CD4-positive, alpha-beta T cell (primary cell): ENCODE measurements around the gene MUC13. TPM values are rescaled to one million over a fixed set of nuclear protein-coding genes. Genes with fewer than 3 reads are reported as not detected.

Experiments used
- ATAC-seq: fragments of 200-7000 bp; cut with Tn5 transposase; one replicate; pipeline ENCODE4 v1.10.0; 2022; ENCODE audit warnings: mild to moderate bottlenecking; ENCODE audit not compliant: poor library complexity
- CTCF ChIA-PET: fragments of 350-600 bp; sonication (Branson Sonifier 250); formaldehyde crosslinking; loops from one replicate; lab custom pipeline; 2021; ENCODE audit warnings: antibody characterized with exemption, inconsistent platforms; lab: Charles Lee
- POLR2A ChIA-PET: fragments of 350-600 bp; sonication (Branson Sonifier 250); formaldehyde crosslinking; loops from one replicate; lab custom pipeline; 2021; ENCODE audit warnings: antibody characterized with exemption, inconsistent platforms; lab: Charles Lee
- DNase-seq, 14 experiments: peaks; one replicate each; pipeline ENCODE4 v3.0.0-alpha.2; 2013 to 2020; ENCODE audit warnings: mixed read lengths in 2 of 14
- H3K27ac ChIP-seq, 2 donors: one replicate each; pipeline versions ENCODE4 v1.5.1 to v1.7.0; 2013; ENCODE audit warnings: low read length in 2 of 2, low read depth in 1 of 2, mild to moderate bottlenecking in 1 of 2
- H3K27me3 ChIP-seq, 2 experiments: 1 replicate in 1 of 2; 2 replicates in 1 of 2; pipeline versions ENCODE4 v1.6.1 to v1.7.0; 2013; ENCODE audit warnings: low read length in 2 of 2, control low read depth in 1 of 2, mild to moderate bottlenecking in 1 of 2, moderate library complexity in 1 of 2; ENCODE audit not compliant: insufficient read depth in 2 of 2, control insufficient read depth in 1 of 2
- H3K36me3 ChIP-seq: one replicate; pipeline ENCODE4 v1.6.1; 2013; ENCODE audit warnings: low read length, control low read depth; ENCODE audit not compliant: insufficient read depth
- H3K4me1 ChIP-seq: one replicate; pipeline ENCODE4 v1.6.1; 2013; ENCODE audit warnings: low read length, control low read depth; ENCODE audit not compliant: insufficient read depth
- H3K4me3 ChIP-seq: one replicate; pipeline ENCODE4 v1.5.1; 2013; ENCODE audit warnings: mild to moderate bottlenecking, low read length, moderate library complexity
- H3K9me3 ChIP-seq, 2 experiments: 1 replicate in 1 of 2; 2 replicates in 1 of 2; pipeline versions ENCODE4 v1.6.1 to v1.7.0; 2013; ENCODE audit warnings: low read length in 2 of 2, mild to moderate bottlenecking in 2 of 2, control low read depth in 1 of 2, moderate library complexity in 1 of 2; ENCODE audit not compliant: control insufficient read depth in 1 of 2, insufficient read depth in 1 of 2
- H3K27ac Mint-ChIP-seq: one replicate; pipeline ENCODE4 v1.8.0; 2020; ENCODE audit warnings: mixed read lengths
- H3K27me3 Mint-ChIP-seq: one replicate; pipeline ENCODE4 v1.8.0; 2021; ENCODE audit warnings: mixed read lengths
- H3K36me3 Mint-ChIP-seq: one replicate; pipeline ENCODE4 v1.8.0; 2021; ENCODE audit warnings: low read depth, mixed read lengths
- H3K4me1 Mint-ChIP-seq: one replicate; pipeline ENCODE4 v1.8.0; 2021; ENCODE audit warnings: low read depth, mixed read lengths
- H3K4me3 Mint-ChIP-seq: one replicate; pipeline ENCODE4 v1.8.0; 2020; ENCODE audit warnings: mild to moderate bottlenecking, mixed read lengths
- H3K9me3 Mint-ChIP-seq: one replicate; pipeline ENCODE4 v1.8.0; 2020; ENCODE audit warnings: mixed read lengths
- intact Hi-C, 2 experiments: fragments of 100-400 bp; cut with DNase I in 1 of 2; cut with micrococcal nuclease in 1 of 2; formaldehyde crosslinking; loops; one replicate each; pipeline versions ENCODE4 v1.15.1 to v1.9.0; 2023 to 2025; cut with DNase I, micrococcal nuclease
- total RNA-seq, 174 experiments: library from RNA in 2 of 174; stranded (reverse) in 2 of 174; gene quantifications; one replicate each; pipeline ENCODE4 v1.2.3 and lab custom pipeline; 2021 to 2026
- TF ChIP-seq, protein P1 (sequence below): fragments of 200-600 bp; IDR thresholded peaks from one replicate; pipeline ENCODE4 v1.8.0; 2022; ENCODE audit warnings: antibody characterized with exemption, mild to moderate bottlenecking

MUC13 gene
- total RNA-seq, 2 experiments from 2014 or later: 0.47 TPM; not detected in 1

DNA sequence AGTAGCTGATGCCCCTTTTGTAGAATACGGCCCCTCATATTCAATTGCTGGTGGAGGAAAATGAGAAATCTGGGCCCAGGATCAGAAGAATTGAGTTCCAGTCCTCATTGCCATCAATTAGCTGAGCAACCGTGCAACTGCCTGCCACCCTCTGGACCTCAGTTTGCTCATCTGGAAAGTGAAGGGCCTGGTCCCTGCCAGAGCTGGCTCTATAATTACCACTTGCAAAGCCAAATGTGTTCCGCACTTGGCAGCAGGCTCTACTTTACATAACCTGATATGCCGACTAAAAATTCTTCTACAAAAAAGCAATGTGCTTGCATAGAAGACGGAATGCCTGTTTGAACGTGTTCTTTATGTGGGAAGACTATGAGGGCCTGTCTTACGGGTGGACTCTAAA lies 38.8 kb downstream of the MUC13 start:
- Histone ChIP-seq H3K9me3 (no peaks in the 10 kb centered on the region), H3K27ac (no peak overlapping the region), H3K4me3 (no peak overlapping the region), H3K4me1 (no peaks in the 10 kb centered on the region), H3K27me3 (peaks cover 1 to 3% of the 10 kb centered on the region in 2 experiments), H3K36me3 (no peaks in the 10 kb centered on the region)
- no peak overlapping the region for H3K27ac Mint-ChIP-seq
- no peaks in the 10 kb centered on the region for H3K36me3 Mint-ChIP-seq
- H3K4me3 Mint-ChIP-seq: no peak overlapping the region
- ATAC-seq (no peak), DNase-seq (no peak)
- H3K27me3 Mint-ChIP-seq: peaks cover 5% of the 10 kb centered on the region
- intact Hi-C loops: no loop called here
- H3K9me3 Mint-ChIP-seq: no peaks in the 10 kb centered on the region
- TF ChIP-seq, protein P1, sequence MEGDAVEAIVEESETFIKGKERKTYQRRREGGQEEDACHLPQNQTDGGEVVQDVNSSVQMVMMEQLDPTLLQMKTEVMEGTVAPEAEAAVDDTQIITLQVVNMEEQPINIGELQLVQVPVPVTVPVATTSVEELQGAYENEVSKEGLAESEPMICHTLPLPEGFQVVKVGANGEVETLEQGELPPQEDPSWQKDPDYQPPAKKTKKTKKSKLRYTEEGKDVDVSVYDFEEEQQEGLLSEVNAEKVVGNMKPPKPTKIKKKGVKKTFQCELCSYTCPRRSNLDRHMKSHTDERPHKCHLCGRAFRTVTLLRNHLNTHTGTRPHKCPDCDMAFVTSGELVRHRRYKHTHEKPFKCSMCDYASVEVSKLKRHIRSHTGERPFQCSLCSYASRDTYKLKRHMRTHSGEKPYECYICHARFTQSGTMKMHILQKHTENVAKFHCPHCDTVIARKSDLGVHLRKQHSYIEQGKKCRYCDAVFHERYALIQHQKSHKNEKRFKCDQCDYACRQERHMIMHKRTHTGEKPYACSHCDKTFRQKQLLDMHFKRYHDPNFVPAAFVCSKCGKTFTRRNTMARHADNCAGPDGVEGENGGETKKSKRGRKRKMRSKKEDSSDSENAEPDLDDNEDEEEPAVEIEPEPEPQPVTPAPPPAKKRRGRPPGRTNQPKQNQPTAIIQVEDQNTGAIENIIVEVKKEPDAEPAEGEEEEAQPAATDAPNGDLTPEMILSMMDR: no peak
- peaks cover 3% of the 10 kb centered on the region for H3K4me1 Mint-ChIP-seq
- POLR2A ChIA-PET: no interaction called here
- CTCF ChIA-PET: no interaction called here

DNA sequence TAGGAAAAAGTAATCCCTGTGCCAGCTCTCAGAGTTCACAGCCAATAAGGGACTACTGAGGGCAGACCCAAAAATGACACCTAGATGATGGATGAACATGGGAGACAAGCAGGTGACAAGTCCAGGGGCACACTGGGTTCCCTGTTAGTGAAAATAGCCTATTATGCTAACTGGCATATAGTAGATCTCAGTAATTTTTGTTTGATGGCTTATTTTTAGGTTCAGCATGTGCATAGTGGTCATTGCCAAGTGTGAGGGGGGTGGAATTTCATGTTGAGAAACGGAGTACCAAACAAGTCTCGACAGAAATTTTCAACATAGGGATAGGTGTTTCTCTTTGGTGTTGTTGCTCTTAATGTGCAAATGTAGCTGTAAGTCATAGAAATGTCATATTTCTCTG lies 41.0 kb downstream of the MUC13 start:
- Histone ChIP-seq H3K27me3 (peaks cover 3 to 11% of the 10 kb centered on the region in 2 experiments), H3K27ac (no peak overlapping the region), H3K4me1 (no peaks in the 10 kb centered on the region), H3K4me3 (no peak overlapping the region), H3K36me3 (no peaks in the 10 kb centered on the region), H3K9me3 (no peaks in the 10 kb centered on the region)
- DNase-seq (no peak), ATAC-seq (no peak)
- Mint-ChIP-seq H3K9me3 (no peaks in the 10 kb centered on the region), H3K4me3 (no peak overlapping the region), H3K27me3 (peaks cover 20% of the 10 kb centered on the region), H3K27ac (no peak overlapping the region), H3K4me1 (no peaks in the 10 kb centered on the region), H3K36me3 (no peaks in the 10 kb centered on the region)
- intact Hi-C loops: no loop called here
- ChIA-PET CTCF (no interaction called here), POLR2A (no interaction called here)
- TF ChIP-seq, protein P1: no peak

DNA sequence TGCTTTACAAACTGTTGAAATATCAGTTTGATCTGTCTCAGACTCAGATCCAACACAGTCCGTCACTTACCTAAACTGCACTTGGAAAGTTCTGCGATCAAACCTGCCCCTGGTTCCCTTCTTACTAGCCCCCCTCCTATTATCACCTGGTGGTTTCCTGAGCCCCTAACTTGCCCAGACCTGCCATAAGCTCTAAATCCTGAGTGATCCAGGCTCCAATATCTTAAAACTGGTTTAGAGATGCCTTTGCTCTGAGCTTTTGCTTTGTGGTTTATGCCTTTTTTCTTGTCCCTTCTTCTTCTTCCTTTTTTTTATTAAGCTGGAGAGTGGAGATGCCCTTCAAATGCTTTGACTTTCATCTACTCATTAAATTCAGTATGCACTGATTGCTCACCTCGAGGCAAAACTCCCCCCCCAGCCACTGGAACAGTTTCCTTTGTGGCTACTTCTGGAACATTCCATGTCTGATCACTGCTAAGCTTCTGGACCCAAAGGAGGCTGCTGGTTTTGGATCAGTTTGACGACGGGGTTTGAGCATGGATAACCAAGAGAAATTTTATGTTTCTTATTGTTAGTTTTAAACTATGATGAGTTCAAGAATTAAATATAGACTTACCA lies 43.9 kb downstream of the MUC13 start:
- H3K36me3 ChIP-seq: no peaks in the 10 kb centered on the region
- no peak overlapping the region for H3K4me3 ChIP-seq
- peaks cover 37% of the 10 kb centered on the region for H3K27me3 Mint-ChIP-seq
- peaks cover 14% of the 10 kb centered on the region for H3K4me1 ChIP-seq
- no peak overlapping the region for H3K27ac ChIP-seq
- no peak overlapping the region for H3K27ac Mint-ChIP-seq
- ChIA-PET CTCF (interaction anchor here (0.6 to 1.3 kb wide), 2 partner anchors 11 to 63 kb away, joined by 3 read pairs; no protein-coding TSS in a partner anchor), POLR2A (no interaction called here)
- no peaks in the 10 kb centered on the region for H3K9me3 ChIP-seq
- DNase-seq (no peak), ATAC-seq (no peak)
- TF ChIP-seq, protein P1: no peak
- no peaks in the 10 kb centered on the region for H3K36me3 Mint-ChIP-seq
- peak overlapping the region; percentile 12 for H3K4me3 Mint-ChIP-seq
- H3K27me3 ChIP-seq: peaks cover 21 to 34% of the 10 kb centered on the region in 2 experiments
- no peaks in the 10 kb centered on the region for H3K9me3 Mint-ChIP-seq
- peaks cover 4% of the 10 kb centered on the region for H3K4me1 Mint-ChIP-seq
- intact Hi-C loops: no loop called here
